ENCODE results near the gene ADAMTS17.

GRCh38 chr15:100158356-100158755, 183.4 kb downstream of the ADAMTS17 start:
- TF ChIP-seq TEAD4 (IDR thresholded peaks at IDR 0.05): no peak
- no peak for TF ChIP-seq YY1 (IDR thresholded peaks at IDR 0.05; ENCODE audit: low read depth)
- no peak for TF ChIP-seq REST (IDR thresholded peaks at IDR 0.05; ENCODE audit: low read depth)
- TF ChIP-seq CEBPB (IDR thresholded peaks at IDR 0.05): no peak

All from Ishikawa (cell line).